Measurements from ENCODE around the gene KIF2A.

The KIF2A gene

DNA sequence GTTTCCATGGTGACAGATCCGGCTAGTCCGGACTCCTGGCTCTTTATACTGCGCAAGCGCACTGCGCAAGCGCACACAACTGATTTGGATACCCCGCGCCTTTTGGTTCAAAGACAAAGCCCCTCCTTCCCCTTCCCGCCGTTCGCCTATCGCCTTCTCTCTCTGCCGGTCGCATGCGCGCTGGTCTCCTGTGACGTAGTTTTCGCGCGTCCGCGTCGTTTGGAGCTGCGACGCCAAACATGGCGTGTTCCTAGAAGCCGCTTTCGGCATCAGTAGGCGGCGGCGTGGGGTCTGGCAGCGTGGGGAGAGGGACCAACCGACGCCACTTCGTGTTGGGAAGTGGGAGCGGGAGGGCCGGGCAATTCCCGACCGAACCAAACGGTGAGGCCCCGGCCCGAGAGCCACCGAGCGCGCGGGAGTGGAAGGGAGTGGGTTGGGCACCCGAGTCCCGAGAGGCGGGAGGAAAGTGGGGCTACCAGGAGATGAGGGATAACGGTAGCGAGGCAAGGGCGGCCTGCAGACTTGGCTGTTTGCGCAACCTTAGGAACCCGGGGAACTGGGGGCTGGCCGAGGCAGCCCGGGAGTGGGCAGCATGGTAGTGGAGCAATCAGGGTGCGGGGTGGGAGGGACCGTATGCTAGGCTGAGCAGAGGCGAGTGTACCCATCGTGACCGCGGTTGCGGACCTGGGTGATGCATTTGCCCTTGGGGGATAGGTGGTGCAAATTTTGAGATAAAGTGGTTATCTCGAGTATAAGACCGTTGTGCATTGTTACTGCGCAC, 106.7 kb downstream of the KIF2A start, which contains the start of gene IPO11:
Gene IPO11 (plus strand): TSS at position 215 of the 781 bp plus-strand sequence. CDS start 24,517 bp downstream, outside the sequence.
- peaks cover 17% of the 10 kb centered on the region for H3K4me1 Mint-ChIP-seq (ENCODE audit: low read depth)
- peaks cover 3% of the 10 kb centered on the region for H3K36me3 Mint-ChIP-seq (ENCODE audit: low read depth)
- peak within 1 kb of the TSS; percentile 90 for H3K27ac Mint-ChIP-seq
- H3K27me3 Mint-ChIP-seq (ENCODE audit: low read depth) = no peaks in the 10 kb centered on the region
- H3K4me3 Mint-ChIP-seq = peak within 1 kb of the TSS; percentile 85
- H3K9me3 Mint-ChIP-seq = no peaks in the 10 kb centered on the region

- H3K4me1 Mint-ChIP-seq (ENCODE audit: low read depth) = peaks cover 17% of the 10 kb centered on the region
- peak overlapping the region; percentile 90 for H3K27ac Mint-ChIP-seq
- H3K27me3 Mint-ChIP-seq (ENCODE audit: low read depth) = no peaks in the 10 kb centered on the region
- H3K4me3 Mint-ChIP-seq = peak overlapping the region; percentile 85
- peaks cover 3% of the 10 kb centered on the region for H3K36me3 Mint-ChIP-seq (ENCODE audit: low read depth)
- no peaks in the 10 kb centered on the region for H3K9me3 Mint-ChIP-seq
These were observed 107.7 kb downstream of the KIF2A start for GRCh38 chr5:62413711-62414110.

GRCh38 chr5:62418462-62419076, 112.6 kb downstream of the KIF2A start:
- H3K36me3 Mint-ChIP-seq (ENCODE audit: low read depth) = no peaks in the 10 kb centered on the region
- no peak overlapping the region for H3K27ac Mint-ChIP-seq
- no peak overlapping the region for H3K4me3 Mint-ChIP-seq

DNA sequence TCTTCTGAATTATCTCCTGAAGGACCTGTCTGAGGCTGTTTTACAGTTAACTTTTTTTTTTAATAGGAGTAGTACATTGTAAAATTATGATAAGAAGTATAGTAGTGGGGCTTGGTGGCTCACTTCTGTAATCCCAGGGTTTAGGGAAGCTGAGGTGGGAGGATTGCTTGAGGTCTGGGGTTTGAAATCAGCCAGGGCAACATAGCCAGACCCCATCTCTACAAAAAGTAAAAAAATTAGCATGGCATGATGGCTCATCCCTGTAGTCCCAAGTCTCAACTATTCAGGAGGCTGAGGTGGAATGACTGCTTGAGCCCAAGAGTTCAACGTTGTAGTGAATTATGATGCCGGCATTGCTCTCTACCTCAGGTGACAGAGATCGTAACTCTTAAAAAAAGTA, 113.6 kb downstream of the KIF2A start:
- H3K9me3 Mint-ChIP-seq = no peaks in the 10 kb centered on the region
- H3K27me3 Mint-ChIP-seq (ENCODE audit: low read depth) = no peaks in the 10 kb centered on the region
- no peaks in the 10 kb centered on the region for H3K36me3 Mint-ChIP-seq (ENCODE audit: low read depth)
- no peak overlapping the region for H3K27ac Mint-ChIP-seq
- peaks cover 2% of the 10 kb centered on the region for H3K4me1 Mint-ChIP-seq (ENCODE audit: low read depth)
- no peak overlapping the region for H3K4me3 Mint-ChIP-seq

More at GRCh38 chr5:62418462-62419076, 112.6 kb downstream of the KIF2A start:
- Mint-ChIP-seq H3K27me3 (ENCODE audit: low read depth) (no peaks in the 10 kb centered on the region), H3K4me1 (ENCODE audit: low read depth) (peaks cover 7% of the 10 kb centered on the region), H3K9me3 (no peaks in the 10 kb centered on the region)

- H3K4me1 Mint-ChIP-seq (ENCODE audit: low read depth) = peaks cover 2% of the 10 kb centered on the region
- H3K4me3 Mint-ChIP-seq = no peak overlapping the region
- no peaks in the 10 kb centered on the region for H3K27me3 Mint-ChIP-seq (ENCODE audit: low read depth)
- H3K27ac Mint-ChIP-seq = no peak overlapping the region
- no peaks in the 10 kb centered on the region for H3K36me3 Mint-ChIP-seq (ENCODE audit: low read depth)
- no peaks in the 10 kb centered on the region for H3K9me3 Mint-ChIP-seq
These were observed 115.4 kb downstream of the KIF2A start for GRCh38 chr5:62421414-62421813.

GRCh38 chr5:62424763-62425162, 118.8 kb downstream of the KIF2A start:
- Mint-ChIP-seq H3K36me3 (ENCODE audit: low read depth) (no peaks in the 10 kb centered on the region), H3K4me3 (no peak overlapping the region), H3K4me1 (ENCODE audit: low read depth) (peaks cover 2% of the 10 kb centered on the region), H3K27me3 (ENCODE audit: low read depth) (no peaks in the 10 kb centered on the region), H3K9me3 (no peaks in the 10 kb centered on the region), H3K27ac (no peak overlapping the region)

GRCh38 chr5:62431735-62432620, 126.0 kb downstream of the KIF2A start:
- Mint-ChIP-seq H3K9me3 (no peaks in the 10 kb centered on the region), H3K27ac (no peak overlapping the region), H3K4me1 (ENCODE audit: low read depth) (peaks cover 13% of the 10 kb centered on the region), H3K4me3 (no peak overlapping the region), H3K27me3 (ENCODE audit: low read depth) (no peaks in the 10 kb centered on the region), H3K36me3 (ENCODE audit: low read depth) (no peaks in the 10 kb centered on the region)

DNA sequence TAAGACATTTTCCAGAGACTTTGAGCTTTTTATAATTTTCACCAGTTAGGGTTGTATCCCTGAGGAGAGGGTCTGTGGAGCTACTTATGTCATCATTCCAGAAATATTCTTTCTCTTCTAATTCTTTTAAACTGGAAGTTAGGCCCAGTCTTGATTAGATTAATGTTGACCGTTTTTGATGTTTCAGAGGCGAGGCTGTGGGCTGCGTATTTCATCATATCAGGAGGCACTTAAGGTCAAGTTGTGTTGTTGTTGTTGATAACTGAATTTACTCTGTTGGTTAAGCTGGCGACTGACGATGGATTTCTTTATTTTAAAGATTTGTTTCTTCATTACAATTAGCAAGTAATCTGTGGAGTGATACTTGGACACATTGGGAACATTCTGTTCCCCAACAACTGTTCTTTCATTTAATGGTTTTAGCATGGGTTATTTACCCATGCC, 126.6 kb downstream of the KIF2A start:
- no peaks in the 10 kb centered on the region for H3K27me3 Mint-ChIP-seq (ENCODE audit: low read depth)
- H3K9me3 Mint-ChIP-seq = no peaks in the 10 kb centered on the region
- H3K36me3 Mint-ChIP-seq (ENCODE audit: low read depth) = peaks cover 2% of the 10 kb centered on the region
- no peak overlapping the region for H3K27ac Mint-ChIP-seq
- H3K4me1 Mint-ChIP-seq (ENCODE audit: low read depth) = peaks cover 13% of the 10 kb centered on the region
- no peak overlapping the region for H3K4me3 Mint-ChIP-seq

Measured in T-helper 1 cell treated with Interleukin-12 subunit alpha and Interleukin-12 subunit beta and Interleukin-4 antibody, amounts not matched to agents 30 μg/mL and 1 μg/mL, for 36 hours (primary cell).